GM10266 (cell line): ENCODE results near the gene AUTS2.

Experiments
- DNase-seq: peaks from one replicate; pipeline ENCODE4 v3.0.0; 2012; ENCODE audit errors: extremely low spot score
- TF ChIP-seq, protein P1 (sequence below): IDR thresholded peaks from 2 replicates; pipeline ENCODE4 v1.5.1; 2012; ENCODE audit warnings: mild to moderate bottlenecking, low read depth; ENCODE audit not compliant: control insufficient read depth, insufficient read depth; ENCODE audit errors: missing control alignments

Gene AUTS2

DNA sequence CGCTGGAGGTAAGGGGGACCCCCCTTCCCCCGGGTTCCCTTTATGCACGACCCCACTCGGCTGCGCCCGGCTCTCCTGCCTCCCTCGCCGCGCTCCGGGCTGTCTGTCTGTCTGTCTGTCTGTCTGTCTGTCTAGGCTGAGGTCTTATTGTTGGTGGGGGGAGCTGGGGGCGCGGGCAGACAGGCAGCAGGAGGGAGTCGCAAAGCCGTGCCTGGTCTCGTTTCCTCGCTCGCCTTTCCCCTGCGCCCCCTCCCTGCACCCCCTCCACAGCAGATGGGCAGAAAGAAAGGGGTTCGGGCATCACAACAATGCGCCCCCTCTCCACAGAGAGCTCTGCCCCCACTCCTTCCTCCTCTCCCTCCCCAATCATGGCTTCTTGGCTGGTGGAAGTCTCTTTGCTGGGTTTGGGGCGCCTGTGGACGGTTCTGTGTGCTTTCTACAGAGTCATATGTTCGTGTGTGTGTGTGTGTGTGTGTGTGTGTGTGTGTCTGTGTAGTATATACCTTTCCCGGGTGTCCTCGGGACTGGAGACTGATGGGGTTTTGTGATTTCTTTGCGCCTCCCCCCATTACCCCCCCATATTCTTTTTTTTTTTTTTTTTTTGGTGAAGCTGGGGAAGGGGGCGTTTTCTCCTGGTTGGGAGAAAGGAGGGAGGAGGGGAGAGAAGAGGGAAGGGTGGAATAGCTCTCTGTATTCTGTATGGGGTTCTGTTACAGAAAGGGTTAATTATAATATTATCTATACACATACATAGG, 1.9 kb downstream of the AUTS2 start:
- peak; percentile 43 for DNase-seq

DNA sequence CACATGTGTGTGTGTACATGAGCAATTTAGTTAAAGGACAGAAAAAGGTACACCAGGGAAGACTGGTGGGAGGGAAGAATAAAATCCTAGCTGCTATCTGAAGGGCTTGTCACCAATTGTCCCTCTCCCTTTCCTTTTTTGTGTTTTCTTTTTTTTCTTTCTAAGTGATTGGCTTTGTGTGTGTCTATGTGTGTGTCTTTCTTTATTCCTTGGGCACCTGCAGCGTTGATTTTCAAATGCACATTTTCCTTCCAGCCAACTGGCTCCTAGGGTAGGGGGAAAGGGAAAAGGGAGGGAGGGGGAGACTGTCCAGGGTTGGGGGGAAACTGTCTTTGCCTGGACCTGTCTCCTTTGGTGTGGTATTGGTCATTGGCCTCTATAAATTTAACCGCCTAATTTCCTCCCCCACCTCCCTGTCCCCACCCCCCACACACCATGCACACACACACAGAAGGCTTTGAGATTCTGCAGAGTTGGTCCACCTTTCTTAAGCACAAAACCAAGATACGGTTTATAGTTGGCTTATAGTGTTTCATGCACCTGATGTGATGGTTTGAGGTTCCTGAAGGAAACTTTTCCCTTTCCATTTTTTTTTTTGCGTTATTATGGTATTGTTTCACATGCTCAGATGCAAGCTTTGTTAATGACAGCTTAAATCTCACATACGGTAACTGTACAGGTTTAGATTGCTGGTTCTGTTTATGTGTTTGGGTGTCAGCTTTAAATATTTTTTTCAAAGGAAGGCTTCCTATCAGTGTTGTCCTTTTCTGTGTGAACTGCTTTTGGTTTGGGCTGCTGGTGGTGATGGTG, 2.6 kb downstream of the AUTS2 start:
- DNase-seq: no peak
- TF ChIP-seq, protein P1, sequence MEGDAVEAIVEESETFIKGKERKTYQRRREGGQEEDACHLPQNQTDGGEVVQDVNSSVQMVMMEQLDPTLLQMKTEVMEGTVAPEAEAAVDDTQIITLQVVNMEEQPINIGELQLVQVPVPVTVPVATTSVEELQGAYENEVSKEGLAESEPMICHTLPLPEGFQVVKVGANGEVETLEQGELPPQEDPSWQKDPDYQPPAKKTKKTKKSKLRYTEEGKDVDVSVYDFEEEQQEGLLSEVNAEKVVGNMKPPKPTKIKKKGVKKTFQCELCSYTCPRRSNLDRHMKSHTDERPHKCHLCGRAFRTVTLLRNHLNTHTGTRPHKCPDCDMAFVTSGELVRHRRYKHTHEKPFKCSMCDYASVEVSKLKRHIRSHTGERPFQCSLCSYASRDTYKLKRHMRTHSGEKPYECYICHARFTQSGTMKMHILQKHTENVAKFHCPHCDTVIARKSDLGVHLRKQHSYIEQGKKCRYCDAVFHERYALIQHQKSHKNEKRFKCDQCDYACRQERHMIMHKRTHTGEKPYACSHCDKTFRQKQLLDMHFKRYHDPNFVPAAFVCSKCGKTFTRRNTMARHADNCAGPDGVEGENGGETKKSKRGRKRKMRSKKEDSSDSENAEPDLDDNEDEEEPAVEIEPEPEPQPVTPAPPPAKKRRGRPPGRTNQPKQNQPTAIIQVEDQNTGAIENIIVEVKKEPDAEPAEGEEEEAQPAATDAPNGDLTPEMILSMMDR: no peak

More for the DNA sequence above, 1.9 kb downstream of the AUTS2 start:
- TF ChIP-seq, protein P1: no peak

DNA sequence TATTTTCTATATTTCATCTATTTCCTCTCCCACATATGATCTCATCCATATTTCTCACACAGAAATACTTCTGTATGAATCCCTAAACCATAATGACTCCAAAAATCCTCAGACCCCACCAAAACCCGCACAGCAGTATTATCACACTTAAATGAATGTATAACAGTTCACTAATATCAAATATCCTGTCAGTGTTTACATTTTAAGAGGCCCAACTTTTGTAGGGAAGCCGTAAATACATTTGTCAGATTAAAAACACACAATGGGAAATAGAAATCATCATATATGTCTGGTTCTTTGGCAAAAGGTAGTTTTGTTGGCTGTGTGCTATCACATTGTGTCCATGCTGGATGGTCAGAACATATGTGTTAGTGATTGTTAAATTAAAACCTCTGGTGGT, 4.2 kb downstream of the AUTS2 start:
- DNase-seq: no peak
- TF ChIP-seq, protein P1: no peak

DNA sequence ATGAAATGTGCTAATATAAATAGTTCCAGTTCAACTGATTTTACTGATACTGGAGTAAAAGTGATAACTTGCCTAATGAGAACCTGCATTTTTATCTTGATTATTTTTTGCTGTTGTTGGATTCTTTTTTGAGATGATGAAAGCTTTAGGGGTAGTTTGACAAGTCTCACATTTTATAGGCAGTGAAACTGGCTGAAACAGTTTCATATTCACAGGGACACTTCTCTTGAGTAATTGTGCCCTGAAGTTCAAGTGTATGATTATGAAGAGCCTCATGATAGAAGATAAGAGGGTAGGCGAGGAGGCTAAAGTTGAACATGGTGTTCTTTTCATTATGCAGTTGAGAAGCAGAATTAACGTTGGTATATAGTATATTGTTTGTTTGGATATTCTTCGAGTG, 5.1 kb downstream of the AUTS2 start:
- no peak for DNase-seq
- TF ChIP-seq, protein P1: no peak

DNA sequence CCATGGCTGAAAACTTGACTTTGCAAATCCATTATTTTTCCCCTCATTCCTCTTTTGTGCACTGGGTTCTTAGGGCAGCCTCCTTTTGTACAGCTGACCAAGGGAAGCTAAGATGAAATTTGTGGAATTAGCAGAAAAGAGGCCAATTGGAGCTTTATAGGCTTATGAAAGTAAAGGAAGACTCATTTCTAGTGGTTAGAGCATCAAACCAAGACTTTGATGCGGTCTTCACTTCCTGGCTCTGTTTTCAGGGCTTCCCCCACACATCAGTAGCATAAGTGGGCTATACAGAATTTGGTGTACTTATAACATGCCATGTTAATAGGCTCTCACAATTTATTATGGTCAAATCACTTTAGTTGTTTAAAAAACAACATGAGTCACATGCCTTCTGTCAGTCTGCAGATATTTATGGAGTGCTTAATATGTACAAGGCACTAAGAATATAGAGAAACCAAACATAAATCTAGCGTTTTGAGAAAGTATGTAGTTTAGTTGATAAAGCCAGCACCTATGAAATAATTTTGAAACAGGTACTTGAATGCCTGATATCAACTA, 5.7 kb downstream of the AUTS2 start:
- TF ChIP-seq, protein P1: no peak

DNA sequence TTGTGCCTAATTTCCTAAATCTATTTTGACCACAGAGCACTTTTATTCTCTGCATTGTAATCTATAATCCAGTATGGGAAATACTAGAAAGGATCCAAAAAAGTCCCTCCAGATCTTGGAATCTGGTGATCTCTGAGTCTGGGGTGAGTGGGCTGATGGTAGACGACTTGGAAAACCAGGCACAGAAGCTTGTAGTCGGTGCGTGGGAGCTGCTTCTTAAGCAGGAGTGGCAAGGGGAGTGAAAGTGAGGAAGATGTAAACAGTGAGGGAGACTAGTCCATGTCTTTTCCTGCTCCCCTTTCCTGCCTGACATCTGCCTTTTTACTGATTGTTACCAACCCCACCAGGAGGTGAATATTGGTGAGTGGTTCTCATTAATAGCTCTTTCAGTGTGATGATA, 6.8 kb downstream of the AUTS2 start:
- TF ChIP-seq, protein P1: no peak

More for the DNA sequence above, 5.7 kb downstream of the AUTS2 start:
- DNase-seq: peak; percentile 60

More for the DNA sequence above, 6.8 kb downstream of the AUTS2 start:
- no peak for DNase-seq
